Endodermal cell (in vitro differentiated cells): ENCODE measurements around the gene TANGO2. TPM values are rescaled to one million over a fixed set of nuclear protein-coding genes. Genes with fewer than 3 reads are reported as not detected.

ENCODE experiments used
- DNase-seq: peaks from one replicate; pipeline ENCODE4 v3.0.0-alpha.2; 2017
- H3K27ac ChIP-seq: 2 replicates; pipeline ENCODE4 v1.5.1; 2013; ENCODE audit warnings: mild to moderate bottlenecking, low read depth, low read length, moderate library complexity
- H3K27me3 ChIP-seq: 2 replicates; pipeline ENCODE4 v1.6.1; 2013; ENCODE audit warnings: mild to moderate bottlenecking, low read length, moderate library complexity; ENCODE audit not compliant: insufficient read depth, control insufficient read depth, poor library complexity, severe bottlenecking
- H3K36me3 ChIP-seq: 2 replicates; pipeline ENCODE4 v1.7.0; 2013; ENCODE audit warnings: mild to moderate bottlenecking, low read length, moderate library complexity; ENCODE audit not compliant: control insufficient read depth, insufficient read depth
- H3K4me1 ChIP-seq: one replicate; pipeline ENCODE4 v1.7.0; 2013; ENCODE audit warnings: low read length; ENCODE audit not compliant: control insufficient read depth, insufficient read depth
- H3K4me3 ChIP-seq: 2 replicates; pipeline ENCODE4 v1.5.1; 2013; ENCODE audit warnings: mild to moderate bottlenecking, low read length, moderate library complexity
- H3K9ac ChIP-seq: 2 replicates; pipeline ENCODE4 v1.6.1; 2013; ENCODE audit warnings: mild to moderate bottlenecking, low read length, moderate library complexity; ENCODE audit not compliant: poor library complexity, severe bottlenecking; ENCODE audit errors: extremely low read depth
- H3K9me3 ChIP-seq: 2 replicates; pipeline ENCODE4 v1.6.1; 2013; ENCODE audit warnings: mild to moderate bottlenecking, low read length, moderate library complexity; ENCODE audit not compliant: control insufficient read depth
- H3K27ac Mint-ChIP-seq: 2 replicates; pipeline ENCODE4 v1.8.0; 2020; ENCODE audit warnings: mixed read lengths
- H3K27me3 Mint-ChIP-seq: 2 replicates; pipeline ENCODE4 v1.8.0; 2021; ENCODE audit warnings: mild to moderate bottlenecking, mixed read lengths; ENCODE audit not compliant: insufficient read depth
- H3K36me3 Mint-ChIP-seq: 2 replicates; pipeline ENCODE4 v1.8.0; 2020; ENCODE audit warnings: low read depth, mixed read lengths
- H3K4me1 Mint-ChIP-seq: 2 replicates; pipeline ENCODE4 v1.8.0; 2020; ENCODE audit warnings: mixed read lengths
- H3K4me3 Mint-ChIP-seq: 2 replicates; pipeline ENCODE4 v1.8.0; 2020; ENCODE audit warnings: mild to moderate bottlenecking, moderate library complexity, mixed read lengths
- H3K9me3 Mint-ChIP-seq: 2 replicates; pipeline ENCODE4 v1.8.0; 2020; ENCODE audit warnings: mild to moderate bottlenecking, mixed read lengths
- CTCF ChIP-seq: fragments of 200-600 bp; sonication (generic); conservative IDR thresholded peaks from 2 replicates; pipeline ENCODE4 v1.5.0; 2021; ENCODE audit warnings: antibody characterized with exemption, mild to moderate bottlenecking
- WGBS, 2 experiments: methylation state at CpG; one replicate each; pipeline versions ENCODE4 v1.1.5 to v1.1.7; 2013; ENCODE audit warnings: missing lambda C conversion rate in 2 of 2, mixed read lengths in 1 of 2; ENCODE audit not compliant: insufficient coverage in 1 of 2, insufficient read length in 1 of 2; 5-methylcytosine and 5-hydroxymethylcytosine counted together
- total RNA-seq, 2 donors: library from RNA; stranded (reverse); fragmentation: NEBNext Ultra II Directional in 1 of 2; extraction: Animal tissue kit (Norgen Biotek cat#: 25700) in 1 of 2; gene quantifications; 2 replicates in 1 of 2; 3 replicates in 1 of 2; pipeline ENCODE4 v1.2.1, GENCODE V29; 2021

TANGO2 gene
- total RNA-seq, 2 donors from 2014 or later: 19.9 to 21.8 TPM

- Histone ChIP-seq H3K27ac (no peak overlapping the region), H3K9ac (no peak overlapping the region), H3K4me3 (no peak overlapping the region), H3K9me3 (no peaks in the 10 kb centered on the region), H3K27me3 (no peaks in the 10 kb centered on the region), H3K4me1 (no peaks in the 10 kb centered on the region), H3K36me3 (no peaks in the 10 kb centered on the region)
- DNase-seq: no peak
- Mint-ChIP-seq H3K9me3 (no peaks in the 10 kb centered on the region), H3K4me3 (no peak overlapping the region), H3K27me3 (no peaks in the 10 kb centered on the region), H3K36me3 (peaks cover 5% of the 10 kb centered on the region), H3K27ac (no peak overlapping the region), H3K4me1 (no peaks in the 10 kb centered on the region)
- 94 to 98% methylated on average over 15 to 27 of the region's 27 CpGs for WGBS, 2 experiments
- peak; percentile 32 for TF ChIP-seq CTCF
Measured at GRCh38 chr22:20063271-20064139, 42.6 kb downstream of the TANGO2 start.

GRCh38 chr22:20064140-20064480 is 43.2 kb downstream of the TANGO2 start:
- H3K36me3 Mint-ChIP-seq: no peaks in the 10 kb centered on the region
- TF ChIP-seq CTCF: no peak
- no peaks in the 10 kb centered on the region for H3K4me1 Mint-ChIP-seq
- DNase-seq: no peak
- Histone ChIP-seq H3K9me3 (no peaks in the 10 kb centered on the region), H3K9ac (no peak overlapping the region), H3K27me3 (no peaks in the 10 kb centered on the region), H3K27ac (no peak overlapping the region), H3K4me3 (no peak overlapping the region), H3K4me1 (no peaks in the 10 kb centered on the region), H3K36me3 (no peaks in the 10 kb centered on the region)
- H3K27me3 Mint-ChIP-seq: no peaks in the 10 kb centered on the region
- WGBS, 2 experiments: 80 to 89% methylated on average over 1 to 3 of the region's 3 CpGs
- no peak overlapping the region for H3K4me3 Mint-ChIP-seq
- H3K27ac Mint-ChIP-seq: no peak overlapping the region
- H3K9me3 Mint-ChIP-seq: no peaks in the 10 kb centered on the region

GRCh38 chr22:20064545-20065262 is 43.8 kb downstream of the TANGO2 start:
- Mint-ChIP-seq H3K27me3 (peaks cover 2% of the 10 kb centered on the region), H3K9me3 (no peaks in the 10 kb centered on the region), H3K36me3 (no peaks in the 10 kb centered on the region), H3K27ac (no peak overlapping the region), H3K4me3 (no peak overlapping the region), H3K4me1 (no peaks in the 10 kb centered on the region)
- Histone ChIP-seq H3K9me3 (no peaks in the 10 kb centered on the region), H3K9ac (no peak overlapping the region), H3K4me1 (no peaks in the 10 kb centered on the region), H3K27ac (no peak overlapping the region), H3K36me3 (no peaks in the 10 kb centered on the region), H3K4me3 (no peak overlapping the region), H3K27me3 (no peaks in the 10 kb centered on the region)
- TF ChIP-seq CTCF: no peak
- no peak for DNase-seq
- 93 to 97% methylated on average over 10 to 18 of the region's 18 CpGs for WGBS, 2 experiments
